GM03348 (cell line): ENCODE measurements around the gene OTOG.
A peak's percentile ranks its signal among the peaks of the same experiment; 100 is the strongest.

Experiments
- DNase-seq: peaks from one replicate; pipeline ENCODE4 v3.0.0; 2012; ENCODE audit warnings: low spot score

OTOG gene

GRCh38 chr11:17518366-17518765 lies 28.7 kb upstream of the OTOG start:
- DNase-seq = no peak

- no peak for DNase-seq
Observed at GRCh38 chr11:17519061-17519885, 27.8 kb upstream of the OTOG start.

- no peak for DNase-seq
Observed at GRCh38 chr11:17521106-17521900, 25.8 kb upstream of the OTOG start.

GRCh38 chr11:17522655-17523054 lies 24.4 kb upstream of the OTOG start:
- DNase-seq = no peak

- DNase-seq = no peak
Observed at GRCh38 chr11:17524221-17524620, 22.8 kb upstream of the OTOG start.

- no peak for DNase-seq
Observed at GRCh38 chr11:17525570-17525969, 21.5 kb upstream of the OTOG start.

GRCh38 chr11:17526326-17526725 lies 20.7 kb upstream of the OTOG start:
- DNase-seq = no peak

- no peak for DNase-seq
Observed at GRCh38 chr11:17526931-17527627, 20.0 kb upstream of the OTOG start.

- no peak for DNase-seq
Observed at GRCh38 chr11:17527628-17527995, 19.4 kb upstream of the OTOG start.

GRCh38 chr11:17528181-17528691 lies 18.8 kb upstream of the OTOG start:
- peak; percentile 89 for DNase-seq

GRCh38 chr11:17528906-17529843 lies 17.9 kb upstream of the OTOG start:
- DNase-seq = no peak

GRCh38 chr11:17529844-17530185 lies 17.2 kb upstream of the OTOG start:
- no peak for DNase-seq

GRCh38 chr11:17531071-17531600 lies 15.9 kb upstream of the OTOG start:
- no peak for DNase-seq

- DNase-seq = no peak
Observed at GRCh38 chr11:17531636-17532113, 15.4 kb upstream of the OTOG start.

GRCh38 chr11:17532784-17533183 lies 14.3 kb upstream of the OTOG start:
- DNase-seq = no peak

GRCh38 chr11:17533341-17533740 lies 13.7 kb upstream of the OTOG start:
- no peak for DNase-seq

- DNase-seq = no peak
Observed at GRCh38 chr11:17533778-17534415, 13.2 kb upstream of the OTOG start.

- no peak for DNase-seq
Observed at GRCh38 chr11:17535488-17535887, 11.6 kb upstream of the OTOG start.

GRCh38 chr11:17537261-17537660 lies 9.8 kb upstream of the OTOG start:
- DNase-seq = no peak

GRCh38 chr11:17538054-17538453 lies 9.0 kb upstream of the OTOG start:
- no peak for DNase-seq

- no peak for DNase-seq
Observed at GRCh38 chr11:17538731-17539130, 8.3 kb upstream of the OTOG start.
